ENCODE results near the gene LAMA5.

The LAMA5 gene

DNA sequence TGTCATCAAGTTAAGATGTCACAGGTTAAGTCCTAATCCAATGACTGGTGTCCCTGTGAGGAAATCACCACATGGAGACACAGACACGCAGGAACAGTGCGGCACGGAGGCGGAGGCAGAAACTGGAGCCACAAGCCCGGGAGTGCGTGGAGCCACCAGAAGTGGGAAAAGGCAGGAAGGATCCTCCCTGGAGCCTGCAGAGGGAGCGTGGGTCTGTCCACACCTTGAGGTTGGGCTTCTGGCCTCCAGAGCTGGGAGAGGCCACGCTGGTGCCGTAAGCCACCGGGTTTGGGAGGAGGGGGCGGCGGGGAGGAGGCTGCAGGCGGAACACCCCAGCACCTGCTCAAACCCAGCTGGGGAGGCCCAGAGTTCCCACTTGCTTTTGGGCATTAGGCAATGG is 36.2 kb upstream of the LAMA5 start:
- DNase-seq (ENCODE audit: low read depth), result no peak

DNA sequence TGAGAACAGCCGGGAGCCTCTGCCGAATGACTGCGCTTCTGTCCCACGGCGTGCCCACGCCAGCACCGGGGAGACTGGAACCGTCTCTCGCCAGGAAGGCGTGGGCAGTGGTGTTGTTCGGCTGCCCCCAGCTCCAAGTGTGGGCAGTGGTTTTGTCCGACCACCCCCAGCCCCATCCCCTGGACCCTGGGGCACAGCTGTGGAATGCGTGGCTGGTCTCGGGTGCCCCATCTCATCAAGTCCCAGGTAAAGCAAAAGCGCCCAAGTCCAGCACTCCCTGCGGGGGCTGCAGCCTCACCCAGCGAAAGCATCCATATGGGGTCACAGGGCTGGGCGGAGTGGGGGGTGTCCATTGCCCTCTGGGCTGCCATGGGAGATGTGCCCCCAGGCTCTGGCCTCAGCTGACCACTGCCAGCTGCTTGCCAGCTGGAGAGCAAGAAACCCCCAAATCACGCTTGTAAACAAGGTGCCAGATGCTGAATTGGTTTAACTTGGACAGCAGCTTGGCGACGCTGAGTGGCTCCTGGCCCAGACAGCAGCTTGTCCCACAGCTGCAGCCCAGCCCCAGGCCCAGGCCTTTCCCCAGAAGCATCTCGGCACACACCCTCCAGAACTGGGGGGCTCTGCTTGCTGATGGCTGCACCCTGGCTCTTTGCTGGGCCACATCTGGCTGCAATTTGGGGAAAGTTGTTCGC is 35.5 kb upstream of the LAMA5 start:
- DNase-seq (ENCODE audit: low read depth), result no peak

DNA sequence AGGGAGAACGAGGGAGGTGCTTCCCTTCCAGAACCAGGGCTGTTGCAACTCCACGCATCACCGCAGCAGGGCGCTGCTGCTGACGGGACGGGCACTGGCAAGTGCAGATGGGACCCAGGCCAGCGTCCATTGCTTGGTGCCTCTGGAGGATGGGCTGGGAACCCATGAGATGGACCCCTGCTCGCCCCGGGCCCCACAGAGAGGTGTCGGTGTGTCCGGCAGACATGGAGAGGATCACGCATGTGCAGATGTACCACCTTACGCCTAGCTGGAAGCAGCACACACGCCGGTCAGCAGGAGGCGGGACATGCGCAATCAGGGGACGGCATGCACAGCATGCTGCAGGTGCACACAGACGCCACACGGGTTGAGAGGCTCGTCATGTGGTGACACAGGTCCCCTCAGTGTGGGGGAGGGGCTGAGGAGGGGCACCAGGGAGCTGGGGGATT is 34.2 kb upstream of the LAMA5 start:
- no peak for DNase-seq (ENCODE audit: low read depth)

DNA sequence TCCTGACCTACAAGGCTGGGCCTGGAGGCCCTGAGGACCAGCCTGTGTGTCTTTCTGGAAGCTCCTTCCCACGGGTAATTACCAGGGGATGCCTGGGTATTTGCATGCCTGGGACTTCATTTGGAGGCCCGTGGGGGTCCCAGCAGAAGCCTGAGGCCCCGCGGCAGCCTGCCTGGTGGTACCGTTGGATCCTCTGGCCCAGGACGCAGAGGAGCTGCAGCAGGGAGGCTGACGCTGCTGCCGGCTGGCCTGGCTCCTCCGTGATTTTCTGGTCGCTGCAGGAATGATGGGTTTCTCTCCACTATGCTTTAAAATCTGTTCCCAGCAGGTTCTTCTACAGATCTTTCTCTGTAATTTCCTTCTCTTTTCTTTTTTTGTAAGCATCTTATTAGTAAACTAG is 33.4 kb upstream of the LAMA5 start:
- DNase-seq (ENCODE audit: low read depth), result no peak

DNA sequence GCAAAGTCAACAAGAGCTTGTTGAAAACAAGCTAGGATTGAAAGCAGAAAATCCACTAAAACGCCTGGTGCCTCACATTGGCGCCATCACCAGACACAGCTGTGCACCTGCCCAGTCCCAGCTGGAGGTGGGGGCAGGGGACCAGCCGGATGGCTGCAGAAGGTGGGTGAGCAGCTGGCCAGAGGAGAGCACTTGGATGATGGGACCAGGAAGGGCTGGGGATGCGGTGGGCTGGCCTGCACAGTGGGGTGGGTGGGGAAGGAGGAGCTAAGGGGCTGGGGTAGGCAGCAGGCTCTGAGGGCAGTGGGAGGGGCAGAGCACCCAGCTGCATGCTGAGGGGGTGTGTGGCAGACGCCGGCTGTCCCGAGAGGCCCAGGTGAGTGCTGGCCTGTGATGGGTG is 32.9 kb upstream of the LAMA5 start:
- no peak for DNase-seq (ENCODE audit: low read depth)

DNA sequence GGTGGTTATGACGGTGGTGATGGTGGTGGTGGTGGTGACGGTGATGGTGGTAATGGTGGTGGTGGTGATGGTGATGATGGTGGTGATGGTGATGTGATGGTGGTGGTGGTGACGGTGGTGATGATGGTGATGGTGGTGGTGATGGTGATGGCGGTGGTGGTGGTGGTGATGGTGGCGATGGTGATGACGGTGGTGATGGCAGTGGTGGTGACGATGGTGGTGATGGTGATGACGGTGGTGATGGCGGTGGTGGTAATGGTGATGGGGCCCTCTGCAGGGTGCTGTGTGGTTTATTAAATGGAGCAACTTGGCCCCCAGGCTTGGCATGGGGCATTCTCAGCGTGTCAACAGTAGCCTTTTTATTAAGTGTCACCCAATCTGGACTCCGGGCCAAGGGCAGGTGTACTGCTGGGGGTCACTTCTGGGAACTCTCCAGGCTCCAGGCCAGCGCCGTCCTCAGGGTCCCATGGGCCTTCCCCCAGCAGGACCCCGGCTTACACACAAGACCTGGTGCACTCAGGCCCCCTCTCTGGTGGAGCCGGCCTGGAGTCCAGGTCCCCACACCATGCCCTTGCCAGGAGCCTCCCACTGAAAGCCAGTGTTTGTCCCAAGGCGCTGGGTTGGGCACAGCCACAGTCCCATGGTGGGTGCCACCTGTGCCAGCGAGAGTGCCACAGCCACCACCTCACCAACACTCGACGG is 31.2 kb upstream of the LAMA5 start:
- no peak for DNase-seq (ENCODE audit: low read depth)

DNA sequence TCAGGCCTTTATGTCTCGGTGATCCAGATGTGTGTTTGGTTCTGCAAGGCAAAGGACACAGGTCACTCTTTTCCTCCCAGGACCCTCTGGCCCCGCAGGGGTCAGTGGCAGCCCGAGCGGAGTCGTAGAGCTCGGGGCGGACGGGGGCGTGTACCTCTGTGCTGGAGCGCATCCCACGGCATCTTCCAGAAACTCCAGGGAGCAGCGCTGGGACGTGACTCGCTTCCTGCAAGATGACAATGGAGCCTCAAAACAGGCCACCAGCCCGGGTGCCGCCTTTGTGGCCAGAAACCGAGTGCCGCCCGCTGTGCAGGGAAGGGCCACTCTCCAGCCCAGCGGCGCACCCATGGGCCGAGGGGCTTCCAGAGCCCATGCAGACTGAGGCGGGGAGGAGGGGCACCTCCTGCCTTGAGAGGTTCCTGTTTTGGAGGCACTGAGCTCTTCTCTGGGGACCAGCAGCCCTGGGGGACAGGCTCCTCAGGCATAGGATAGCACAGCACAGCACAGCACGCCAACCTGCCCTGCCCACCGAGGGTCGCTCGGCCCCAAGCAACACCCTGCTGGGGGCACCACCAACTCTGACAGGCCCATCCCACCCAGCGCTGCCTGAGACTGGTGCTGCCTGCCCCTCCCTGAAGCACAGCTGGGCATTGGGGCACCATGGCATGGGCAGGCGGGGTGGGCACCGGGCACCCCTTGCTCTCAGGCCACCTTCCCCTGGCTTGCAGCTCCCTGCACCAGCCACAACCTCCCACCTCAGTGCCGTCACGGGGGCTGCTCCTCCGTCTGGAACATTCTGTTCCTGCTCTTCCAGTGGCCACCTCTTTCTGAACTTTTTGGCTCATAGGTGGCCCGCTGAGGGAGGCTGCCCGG is 29.5 kb upstream of the LAMA5 start:
- no peak for DNase-seq (ENCODE audit: low read depth)

DNA sequence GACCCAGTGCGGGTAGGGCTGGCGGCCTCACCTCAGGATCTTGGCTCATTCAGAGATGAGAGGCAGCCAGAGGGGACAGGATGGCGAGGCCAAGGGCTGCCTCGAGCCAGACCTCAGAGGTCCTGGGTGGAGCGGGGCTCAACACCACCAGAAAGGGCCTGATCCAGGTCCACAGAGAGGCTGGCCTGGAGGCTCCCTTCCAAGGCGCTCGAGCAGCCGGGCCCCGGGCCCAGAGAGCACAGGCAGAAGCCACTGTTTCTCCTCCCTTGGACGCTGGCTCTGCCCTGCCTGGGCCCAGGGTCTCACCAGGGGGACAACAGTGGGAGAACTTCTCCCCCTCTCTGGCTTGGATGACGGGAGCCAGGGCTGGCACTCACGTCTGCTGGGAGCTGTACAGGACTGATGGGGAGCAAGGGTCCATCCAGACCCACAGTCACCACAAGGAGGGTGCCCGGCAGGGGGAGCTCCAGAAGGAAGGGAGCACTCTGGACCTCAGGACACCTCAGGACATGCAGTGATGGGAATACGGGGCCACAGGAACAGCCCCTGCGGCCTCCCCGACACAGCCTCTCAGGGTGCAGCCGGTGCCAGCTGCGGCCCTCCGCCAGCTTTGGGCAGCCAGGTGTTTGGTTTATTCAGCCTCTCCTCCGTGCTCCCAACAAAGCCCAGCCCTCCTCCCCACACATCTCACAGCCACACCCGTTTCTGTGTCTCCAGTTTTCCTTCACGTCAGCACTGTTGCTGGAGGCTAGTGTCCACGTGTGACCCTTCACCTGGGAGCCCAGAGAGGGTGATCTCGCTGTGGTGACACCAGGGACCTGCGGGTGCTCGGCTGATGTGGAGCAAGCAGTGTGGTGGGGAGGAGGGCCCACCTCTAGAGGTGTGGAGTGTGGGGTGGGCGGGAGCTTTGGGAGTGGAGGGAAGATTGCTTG is 28.5 kb upstream of the LAMA5 start:
- peak; percentile 11 for DNase-seq (ENCODE audit: low read depth)

DNA sequence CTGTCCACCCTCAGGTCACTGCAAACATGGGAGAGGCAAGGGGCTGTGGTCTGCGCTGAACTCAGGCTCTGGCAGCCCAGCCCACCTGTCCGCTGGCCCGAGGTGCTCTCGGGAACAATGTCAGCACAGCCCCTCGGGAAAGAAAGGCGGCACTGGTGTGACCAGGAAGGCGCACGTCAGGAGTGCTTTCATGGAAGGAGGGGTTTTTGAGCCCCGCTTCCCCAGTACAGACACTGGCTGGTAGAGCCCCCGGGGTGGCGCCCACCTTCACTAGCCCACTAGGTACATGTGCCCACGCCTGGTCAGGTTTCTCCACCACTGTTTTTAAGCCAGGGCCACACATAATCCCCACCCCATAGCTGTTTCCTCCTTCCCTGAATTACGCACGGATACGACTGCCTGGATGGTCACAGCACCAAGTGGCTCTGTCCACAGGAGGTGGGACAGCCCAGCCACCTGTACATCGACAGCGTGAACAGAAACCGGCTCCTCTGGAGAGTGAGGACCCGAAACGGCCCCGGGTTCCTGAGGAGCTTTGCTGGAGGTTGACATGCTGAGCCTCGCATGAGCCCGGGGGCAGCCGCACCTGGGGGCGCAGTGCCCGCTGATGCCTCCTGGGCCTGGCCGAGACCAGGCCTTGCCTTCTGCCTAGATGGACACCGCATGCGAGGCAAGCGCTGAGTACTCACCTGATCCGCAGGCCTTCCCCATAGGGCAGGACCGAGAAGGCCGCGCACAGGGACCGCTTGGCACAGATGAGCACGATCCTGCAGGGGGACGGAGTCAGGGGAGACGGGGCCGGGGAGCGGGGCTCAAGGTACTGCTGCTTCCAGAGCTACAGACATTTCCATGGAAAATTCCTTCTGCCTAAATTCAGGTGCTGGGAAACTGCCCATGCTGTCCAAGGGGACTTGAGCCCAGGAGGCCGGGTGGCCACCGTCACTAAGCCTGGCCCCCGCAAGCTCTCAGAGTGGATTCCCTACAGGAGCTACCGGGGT is 27.4 kb upstream of the LAMA5 start:
- no peak for DNase-seq (ENCODE audit: low read depth)

DNA sequence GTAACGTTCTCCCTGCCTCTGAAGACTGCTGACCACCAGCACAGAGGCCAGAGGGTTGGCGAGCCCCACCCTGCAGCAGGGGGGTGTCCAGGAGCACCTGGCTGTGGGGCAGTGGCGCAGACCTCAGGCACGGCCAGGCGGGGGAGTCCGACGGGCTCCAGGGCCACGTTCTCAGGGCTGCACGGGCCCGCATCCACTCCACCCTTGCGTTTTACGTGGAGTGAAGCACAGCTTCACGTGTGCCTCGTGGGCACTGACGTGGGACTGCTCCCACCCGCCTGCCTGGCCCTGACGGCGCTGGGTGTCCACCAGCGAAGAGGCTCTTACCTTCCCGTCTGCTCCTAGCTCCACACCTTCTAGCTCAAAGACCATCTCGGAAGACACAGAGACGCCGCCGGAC is 26.7 kb upstream of the LAMA5 start:
- DNase-seq (ENCODE audit: low read depth), result no peak

DNA sequence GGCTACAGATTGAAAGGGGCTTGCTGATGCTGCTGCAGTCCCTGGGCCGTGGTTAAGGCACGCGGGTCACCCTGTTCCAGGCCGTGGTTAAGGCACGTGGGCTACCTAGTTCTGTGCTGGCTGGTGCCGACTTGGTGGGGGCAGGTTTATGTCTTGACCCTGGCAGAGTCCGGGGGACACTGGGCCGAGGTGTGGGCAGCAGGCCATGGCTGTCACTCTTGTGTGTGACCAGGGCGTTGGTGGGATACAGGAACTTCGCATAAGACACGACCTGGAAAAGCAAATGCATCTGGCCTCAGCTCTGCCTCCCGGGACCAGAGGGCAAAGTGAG is 26.2 kb upstream of the LAMA5 start:
- DNase-seq (ENCODE audit: low read depth), result no peak

DNA sequence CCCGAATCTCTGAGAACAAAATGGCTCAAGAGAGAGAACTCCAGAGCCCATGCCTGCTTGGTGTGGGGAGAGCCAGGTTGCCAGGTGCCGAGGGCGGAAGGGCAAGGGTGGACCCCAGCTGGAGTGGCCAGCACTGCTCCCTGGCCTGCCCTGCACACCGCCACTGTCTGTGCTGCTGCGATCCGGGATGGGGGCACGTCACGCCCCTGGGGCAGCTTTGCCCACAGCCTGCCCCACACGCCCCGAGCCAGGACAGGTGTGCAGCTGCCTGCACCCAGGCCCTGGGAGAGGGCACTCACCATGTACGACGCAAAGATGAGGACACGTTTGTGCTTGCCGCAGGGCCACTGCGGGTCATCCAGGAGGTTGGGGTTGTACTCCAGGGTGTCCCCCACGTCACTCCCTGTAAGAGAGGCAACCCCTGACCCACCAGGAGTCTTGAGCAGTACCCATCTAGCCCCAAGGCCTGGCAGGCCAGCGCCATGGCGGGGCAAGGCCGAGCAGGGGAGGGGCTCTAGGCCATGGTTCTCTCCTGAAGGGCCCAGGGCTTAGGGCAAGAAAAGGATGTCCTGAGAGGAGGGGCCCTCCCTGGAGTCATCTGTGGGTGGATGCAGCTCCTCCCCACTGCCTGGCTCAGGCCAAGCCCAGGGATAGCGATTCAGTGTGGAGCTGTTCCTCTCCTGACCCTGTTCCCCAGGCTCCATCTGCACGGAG is 25.7 kb upstream of the LAMA5 start:
- no peak for DNase-seq (ENCODE audit: low read depth)

DNA sequence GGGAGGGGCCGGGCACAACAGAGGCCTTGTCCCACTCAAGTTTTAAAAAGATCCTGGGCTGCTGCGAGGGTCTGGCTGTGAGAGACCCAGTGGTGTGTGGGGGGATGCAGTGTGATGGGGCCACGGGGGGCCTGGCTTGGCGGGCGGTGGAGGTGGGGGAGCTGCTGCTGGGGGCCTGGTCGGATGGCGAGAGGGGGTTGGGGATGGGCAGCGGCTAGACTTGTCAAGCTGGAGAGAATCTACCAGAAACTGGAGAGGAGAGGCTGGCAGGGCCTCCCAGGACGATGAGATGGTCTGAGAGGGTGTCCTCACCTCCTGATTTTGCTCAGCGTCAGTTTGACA is 24.9 kb upstream of the LAMA5 start:
- DNase-seq (ENCODE audit: low read depth), result no peak

DNA sequence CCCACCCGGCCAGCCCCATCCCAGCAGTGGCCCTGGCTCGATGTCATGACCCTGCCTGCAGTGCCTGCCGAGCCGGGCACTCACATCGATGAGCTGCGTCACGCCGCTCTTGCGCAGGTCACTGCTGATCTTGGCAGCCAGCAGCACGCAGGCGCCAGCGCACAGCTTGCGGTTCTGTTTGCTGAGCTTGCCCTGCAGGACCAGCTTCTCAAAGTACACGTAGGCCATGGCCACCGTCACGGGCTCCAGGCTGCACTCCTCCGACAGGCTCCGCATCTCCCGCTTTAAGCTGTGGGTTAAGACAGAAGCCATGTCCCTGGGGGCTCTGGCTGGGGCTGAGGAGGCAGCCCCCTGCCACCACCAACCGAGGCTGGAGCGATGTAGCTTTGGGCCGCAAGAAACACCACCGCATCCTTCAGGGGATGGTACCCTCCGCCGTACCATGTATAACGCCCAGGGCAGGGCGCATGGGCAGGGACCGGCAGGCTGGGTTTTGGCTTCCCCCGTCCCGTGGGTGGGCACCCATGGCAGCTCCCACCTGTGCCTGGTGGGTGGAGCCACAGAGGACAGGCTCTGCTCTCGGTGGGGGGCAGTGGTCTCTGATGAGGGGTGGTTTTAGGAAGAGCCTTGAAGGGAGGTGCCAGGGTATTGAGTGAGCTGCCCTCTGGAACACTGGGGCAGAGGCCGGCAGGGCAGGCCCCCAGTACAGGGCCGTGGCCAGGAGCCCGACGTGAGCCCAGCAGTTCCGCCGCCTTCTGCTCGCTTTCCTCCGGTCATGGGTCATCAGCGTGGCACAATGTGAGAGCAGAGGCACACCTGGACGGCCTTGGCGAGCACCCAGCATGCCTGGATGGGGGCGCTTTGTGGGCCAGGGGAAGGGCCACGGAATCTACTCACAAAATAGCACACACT is 24.3 kb upstream of the LAMA5 start:
- DNase-seq (ENCODE audit: low read depth), result no peak

DNA sequence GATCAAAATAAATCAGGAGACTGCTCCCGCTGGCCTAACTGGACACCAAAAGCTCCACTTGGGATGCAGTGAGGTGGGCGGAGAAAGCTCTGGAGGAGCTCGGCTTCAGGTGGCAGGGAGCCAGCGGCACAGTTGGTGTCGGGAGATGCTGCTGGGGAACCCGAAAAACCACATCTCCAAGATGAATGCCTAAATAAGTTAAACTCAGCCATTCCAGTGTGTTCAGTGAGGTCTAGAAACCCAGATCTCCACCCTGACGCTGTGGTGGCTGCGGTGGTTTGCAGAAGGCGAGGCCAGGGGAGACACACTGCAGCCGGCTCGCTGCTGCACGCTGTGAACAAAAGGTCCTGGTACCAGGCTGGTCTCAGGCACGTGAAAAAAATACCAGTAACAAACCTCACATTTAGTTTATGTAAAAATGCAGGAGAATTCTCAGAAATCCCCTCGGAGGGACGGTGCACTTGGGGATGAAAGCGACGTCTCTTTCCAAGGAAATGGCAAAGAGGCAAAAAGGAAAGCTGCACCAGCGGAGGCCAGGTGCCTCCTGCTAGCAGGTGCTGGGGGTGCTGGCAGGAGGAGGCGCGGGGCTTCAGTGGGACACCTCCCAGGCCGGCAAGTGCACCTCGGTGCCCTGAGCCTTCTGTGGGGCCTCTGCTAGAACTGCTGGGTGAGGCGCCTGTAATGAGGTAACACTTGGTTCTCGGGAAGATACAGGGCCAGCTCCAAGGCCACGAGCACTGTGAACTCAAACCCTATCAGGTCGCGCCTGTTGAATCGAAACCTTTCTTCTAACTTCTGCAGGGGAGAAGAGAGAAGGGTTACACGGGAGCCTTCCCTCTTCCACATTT is 23.4 kb upstream of the LAMA5 start:
- DNase-seq (ENCODE audit: low read depth), result no peak

DNA sequence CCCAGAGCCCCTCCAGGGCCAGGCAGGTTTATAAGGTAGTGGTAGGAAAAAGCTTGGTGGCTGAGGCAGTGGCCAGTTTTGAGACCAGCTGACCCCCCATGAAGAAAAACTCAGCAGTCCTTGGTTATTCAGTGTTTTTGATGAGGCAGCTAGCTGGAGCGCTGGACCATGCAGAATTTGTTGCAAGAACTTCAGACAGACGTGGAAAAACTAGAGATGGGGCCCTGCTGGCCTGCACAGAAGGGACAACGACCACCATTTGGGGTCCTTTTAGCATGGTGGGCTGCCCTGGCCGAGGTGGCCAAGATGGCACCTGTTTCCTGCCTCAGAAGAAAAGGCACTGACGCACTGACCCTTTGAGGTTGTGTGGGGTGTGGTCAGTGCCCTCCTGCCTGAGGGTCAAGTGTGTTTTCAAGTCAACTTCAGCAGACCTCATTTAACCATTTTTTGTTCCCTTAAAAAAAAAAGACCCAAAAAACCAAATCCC is 22.5 kb upstream of the LAMA5 start:
- no peak for DNase-seq (ENCODE audit: low read depth)

DNA sequence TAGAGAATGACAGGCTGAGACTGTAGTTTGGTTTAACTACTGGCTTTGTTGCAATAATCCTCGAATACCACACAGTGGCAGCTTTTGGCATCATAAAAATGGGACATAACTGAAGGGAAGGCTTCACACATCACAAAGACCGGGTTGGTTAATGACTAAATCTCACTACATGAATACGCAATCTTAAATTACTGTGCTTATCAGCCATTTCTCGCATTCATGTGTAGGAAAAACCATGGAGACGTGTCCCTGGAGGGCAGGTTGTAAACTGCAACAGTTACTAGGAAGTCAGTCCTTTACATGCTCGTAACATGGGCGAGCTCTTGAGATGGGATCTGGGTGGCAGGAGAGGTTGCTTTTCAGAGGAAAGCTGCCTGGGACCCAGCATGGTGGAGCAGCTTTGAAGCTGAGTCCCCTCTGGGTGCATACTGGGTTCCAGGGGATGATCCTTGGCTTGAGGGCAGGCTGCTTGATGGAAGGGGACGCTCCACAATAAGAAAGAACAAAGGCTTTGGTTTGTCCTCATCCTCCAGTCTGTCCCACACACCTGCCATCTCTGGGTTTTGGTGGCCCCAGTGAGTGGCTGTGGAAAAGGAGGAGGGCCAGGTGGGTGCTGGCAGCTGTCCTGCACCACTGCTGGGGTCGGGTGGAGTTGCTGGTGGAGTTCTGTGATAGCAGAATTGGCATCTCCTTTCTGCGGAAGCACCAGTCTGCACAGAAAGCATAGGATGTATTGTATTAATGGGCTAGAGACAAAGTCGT is 21.9 kb upstream of the LAMA5 start:
- DNase-seq (ENCODE audit: low read depth), result no peak

Data from EH (cell line).